ENCODE measurements around the gene SUPV3L1. TPM values are rescaled to one million over a fixed set of nuclear protein-coding genes. Genes with fewer than 3 reads are reported as not detected.

SUPV3L1 gene
- 21.8 and 30.1 TPM in 2 replicates for total RNA-seq

GRCh38 chr10:69179743-69180524 lies at the start of gene SUPV3L1:
TSS of gene SUPV3L1 (plus strand) at chr10:69180234. CDS start at chr10:69180292, 58 bp downstream.

GRCh38 chr10:69220041-69220451 lies 40.0 kb downstream of the SUPV3L1 start, which contains the start of gene HKDC1:
TSS of gene HKDC1 (plus strand) at chr10:69220332. CDS start at chr10:69220436, 104 bp downstream.

Other genes starting within 250 kb of the SUPV3L1 start
- gene DDX21, start 224.1 kb upstream of the SUPV3L1 start, total RNA-seq, result 83.7 and 120 TPM in 2 replicates
- gene KIFBP, start 191.4 kb upstream of the SUPV3L1 start, total RNA-seq, result 28.8 and 35.5 TPM in 2 replicates
- 0.86 and 5.2 TPM in 2 replicates for gene SRGN, start 92.1 kb upstream of the SUPV3L1 start, total RNA-seq
- 19.3 and 21.1 TPM in 2 replicates for gene VPS26A, start 56.1 kb upstream of the SUPV3L1 start, total RNA-seq
- gene HKDC1, start 40.1 kb downstream of the SUPV3L1 start, total RNA-seq, result 0.08 and 0.27 TPM in 2 replicates
- 143 and 163 TPM in 2 replicates for gene HK1, start 98.3 kb downstream of the SUPV3L1 start, total RNA-seq
- gene TACR2, start 236.7 kb downstream of the SUPV3L1 start, total RNA-seq, result not detected in 2 replicates

Data from hair follicular keratinocyte (primary cell).